ENCODE measurements around the gene CAMK4. TPM values are rescaled to one million over a fixed set of nuclear protein-coding genes. Genes with fewer than 3 reads are reported as not detected.

The CAMK4 gene
- total RNA-seq, 2 donors from 2014 or later = 3.8 to 6.6 TPM

- Histone ChIP-seq H3K27me3 (replicated peaks; ENCODE audit: insufficient read depth) (no peaks in the 10 kb centered on the region), H3K27ac (no peak overlapping the region), H3K4me1 (ENCODE audit: control insufficient read depth in 1 of 2, low read depth in 2 of 2) (peaks cover 6 to 44% of the 10 kb centered on the region in 2 donors), H3K36me3 (no peaks in the 10 kb centered on the region), H3K9me3 (no peaks in the 10 kb centered on the region), H3K4me3 (no peak overlapping the region)
- no peak for ATAC-seq (ENCODE audit: insufficient number of reproducible peaks, low FRiP score, low read depth)
- TF ChIP-seq CTCF (IDR thresholded peaks at IDR 0.05) = no peak
- DNase-seq (ENCODE audit: low spot score) = no peak
Observed at GRCh38 chr5:111507276-111507675, 283.1 kb downstream of the CAMK4 start.

DNA sequence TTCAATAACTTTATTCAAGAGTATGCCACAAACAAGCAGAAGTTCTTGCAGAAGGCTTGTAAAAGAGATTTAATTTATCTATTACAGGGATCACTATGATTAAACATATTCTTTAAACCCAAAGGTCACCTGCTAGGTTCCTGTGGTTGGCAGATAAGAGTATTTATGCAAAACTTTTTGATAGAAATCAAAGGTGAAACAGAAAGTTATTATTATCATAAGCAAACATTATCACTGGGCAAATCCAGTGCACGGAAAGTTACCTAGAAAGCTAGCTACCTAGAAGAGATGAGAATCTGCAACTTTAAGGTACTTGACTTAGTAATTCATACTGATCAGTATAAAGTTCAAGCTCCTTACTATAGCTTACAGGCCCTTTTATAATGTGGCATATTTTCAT, 284.9 kb downstream of the CAMK4 start:
- Histone ChIP-seq H3K27me3 (replicated peaks; ENCODE audit: insufficient read depth) (no peaks in the 10 kb centered on the region), H3K4me1 (ENCODE audit: control insufficient read depth in 1 of 2, low read depth in 2 of 2) (peaks cover 6 to 47% of the 10 kb centered on the region in 2 donors), H3K4me3 (no peak overlapping the region), H3K27ac (no peak overlapping the region), H3K9me3 (no peaks in the 10 kb centered on the region), H3K36me3 (no peaks in the 10 kb centered on the region)
- ATAC-seq (ENCODE audit: insufficient number of reproducible peaks, low FRiP score, low read depth) (no peak), DNase-seq (ENCODE audit: low spot score) (no peak)
- TF ChIP-seq CTCF (IDR thresholded peaks at IDR 0.05) = no peak

DNA sequence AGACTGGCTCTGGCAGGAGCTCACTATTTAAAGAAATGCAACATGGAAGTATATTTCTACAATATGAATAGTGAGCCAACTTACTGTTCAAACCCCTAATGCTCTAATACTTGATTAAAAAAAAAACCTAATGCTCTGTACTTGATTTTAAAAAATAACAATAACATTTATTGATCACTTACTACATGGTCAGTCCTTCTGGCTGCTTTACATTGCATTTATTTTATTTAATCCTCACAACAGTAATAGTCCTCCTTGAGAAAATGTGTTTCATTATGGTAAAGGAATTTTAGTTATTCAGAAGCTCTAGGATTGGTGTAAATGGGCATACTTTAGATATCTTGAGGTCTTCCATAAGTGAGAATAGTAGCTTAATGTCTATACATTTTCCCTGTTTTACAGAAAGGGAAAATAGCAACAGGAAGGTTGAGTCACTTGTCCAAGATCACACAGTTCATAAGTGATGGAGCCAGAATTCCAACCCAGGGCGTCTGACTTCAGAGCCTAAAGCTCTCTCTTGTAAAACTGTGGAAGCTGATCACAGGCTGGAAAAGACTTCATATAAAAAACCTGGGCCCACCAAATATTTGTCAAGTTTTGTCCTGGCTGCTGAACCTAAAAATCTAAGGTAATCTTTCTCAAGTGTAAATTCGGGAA, 287.1 kb downstream of the CAMK4 start:
- no peak for ATAC-seq (ENCODE audit: insufficient number of reproducible peaks, low FRiP score, low read depth)
- TF ChIP-seq CTCF (IDR thresholded peaks at IDR 0.05) = no peak
- Histone ChIP-seq H3K27ac (peak overlapping the region; percentile 90 to 91), H3K36me3 (no peaks in the 10 kb centered on the region), H3K4me1 (ENCODE audit: control insufficient read depth in 1 of 2, low read depth in 2 of 2) (peaks cover 6 to 41% of the 10 kb centered on the region in 2 donors), H3K27me3 (replicated peaks; ENCODE audit: insufficient read depth) (no peaks in the 10 kb centered on the region), H3K9me3 (no peaks in the 10 kb centered on the region), H3K4me3 (peak overlapping the region; percentile 95)
- no peak for DNase-seq (ENCODE audit: low spot score)

GRCh38 chr5:111511831-111512374, 287.7 kb downstream of the CAMK4 start:
- H3K9me3 ChIP-seq = no peaks in the 10 kb centered on the region
- ATAC-seq (ENCODE audit: insufficient number of reproducible peaks, low FRiP score, low read depth) (no peak), DNase-seq (ENCODE audit: low spot score) (peak; percentile 9)

More at GRCh38 chr5:111511831-111512374, 287.7 kb downstream of the CAMK4 start:
- Histone ChIP-seq H3K27ac (peak overlapping the region; percentile 90 to 91), H3K4me3 (peak overlapping the region; percentile 95), H3K36me3 (no peaks in the 10 kb centered on the region), H3K27me3 (replicated peaks; ENCODE audit: insufficient read depth) (no peaks in the 10 kb centered on the region), H3K4me1 (ENCODE audit: control insufficient read depth in 1 of 2, low read depth in 2 of 2) (peaks cover 6 to 41% of the 10 kb centered on the region in 2 donors)
- no peak for TF ChIP-seq CTCF (IDR thresholded peaks at IDR 0.05)

Measured in thoracic aorta (tissue), 2 donors.